Measurements from ENCODE around the gene VAV2.

GRCh38 chr9:133759946-133760345 lies 232.2 kb downstream of the VAV2 start:
- no peak for TF ChIP-seq CTCF (IDR thresholded peaks at IDR 0.05)
- TF ChIP-seq POLR2A (IDR thresholded peaks at IDR 0.05), result no peak
